B cell (primary cell): ENCODE measurements around the gene SLC40A1. TPM values are rescaled to one million over a fixed set of nuclear protein-coding genes. Genes with fewer than 3 reads are reported as not detected.

Experiments
- ATAC-seq: fragments of 200-7000 bp; cut with Tn5 transposase; one replicate; pipeline ENCODE4 v1.10.0; 2021; ENCODE audit warnings: low read depth, mild to moderate bottlenecking, moderate number of reproducible peaks, moderate library complexity
- CTCF ChIA-PET: fragments of 350-600 bp; sonication (Branson Sonifier 250); formaldehyde crosslinking; loops from one replicate; lab custom pipeline; 2021; ENCODE audit warnings: antibody characterized with exemption, inconsistent platforms; lab: Charles Lee
- POLR2A ChIA-PET: fragments of 350-600 bp; sonication (Branson Sonifier 250); formaldehyde crosslinking; loops from one replicate; lab custom pipeline; 2021; ENCODE audit warnings: antibody characterized with exemption; lab: Charles Lee
- DNase-seq: peaks from one replicate; pipeline ENCODE4 v3.0.0; 2013
- H2AFZ ChIP-seq: 2 replicates; pipeline ENCODE4 v1.6.1; 2012; ENCODE audit warnings: mild to moderate bottlenecking, low read depth, low read length; ENCODE audit not compliant: insufficient read depth, poor library complexity, severe bottlenecking
- H3K27ac ChIP-seq, 2 donors: 1 replicate in 1 of 2; 2 replicates in 1 of 2; pipeline ENCODE4 v1.5.1; 2012 to 2013; ENCODE audit warnings: low read length in 2 of 2, mild to moderate bottlenecking in 2 of 2, moderate library complexity in 1 of 2
- H3K27me3 ChIP-seq, 4 experiments: fragments of 200-600 bp in 1 of 4; sonication (generic) in 1 of 4; replicated peaks in 1 of 4; 1 replicate in 2 of 4; 2 replicates in 2 of 4; pipeline versions ENCODE4 v1.6.1 to v1.7.0; 2013 to 2016; ENCODE audit warnings: low read length in 3 of 4, mild to moderate bottlenecking in 2 of 4, mixed read lengths in 1 of 4, moderate library complexity in 1 of 4; ENCODE audit not compliant: insufficient read depth in 4 of 4, control insufficient read depth in 3 of 4; ENCODE audit errors: control extremely low read depth in 1 of 4
- H3K36me3 ChIP-seq, 2 experiments: replicated peaks in 1 of 2; 1 replicate in 1 of 2; 2 replicates in 1 of 2; pipeline versions ENCODE4 v1.6.1 to v1.7.1; 2013; ENCODE audit warnings: low read length in 1 of 2; ENCODE audit not compliant: insufficient read depth in 2 of 2, control insufficient read depth in 1 of 2; ENCODE audit errors: control extremely low read depth in 1 of 2, extremely low read depth in 1 of 2
- H3K4me1 ChIP-seq, 2 donors: fragments of 200-600 bp in 1 of 2; sonication (generic) in 1 of 2; 1 replicate in 1 of 2; 2 replicates in 1 of 2; pipeline versions ENCODE4 v1.5.1 to v1.6.1; 2013 to 2017; ENCODE audit warnings: low read length in 2 of 2; ENCODE audit not compliant: control insufficient read depth in 2 of 2, insufficient read depth in 2 of 2
- H3K4me2 ChIP-seq: replicated peaks from 2 replicates; pipeline ENCODE3; 2012; ENCODE audit warnings: mild to moderate bottlenecking, low read depth, low read length; ENCODE audit not compliant: poor library complexity, severe bottlenecking
- H3K4me3 ChIP-seq, 5 experiments: fragments of 200-600 bp in 1 of 5; sonication (generic) in 1 of 5; 1 replicate in 3 of 5; 2 replicates in 2 of 5; pipeline versions ENCODE4 v1.5.1 to v1.7.0; 2011 to 2016; ENCODE audit warnings: low read length in 4 of 5, mild to moderate bottlenecking in 4 of 5, low read depth in 2 of 5, control low read depth in 1 of 5, moderate library complexity in 1 of 5; ENCODE audit not compliant: insufficient read depth in 1 of 5; ENCODE audit errors: control extremely low read depth in 1 of 5, extremely low read depth in 1 of 5
- H3K79me2 ChIP-seq: fragments of 200-600 bp; sonication (generic); one replicate; pipeline ENCODE4 v1.6.0; 2016; ENCODE audit warnings: low read length; ENCODE audit not compliant: control insufficient read depth, insufficient read depth
- H3K9ac ChIP-seq: fragments of 200-600 bp; sonication (generic); 2 replicates; pipeline ENCODE4 v1.6.1; 2017; ENCODE audit warnings: mild to moderate bottlenecking, low read length, moderate library complexity
- H3K9me3 ChIP-seq, 3 donors: one replicate each; pipeline versions ENCODE4 v1.6.1 to v1.7.1; 2013; ENCODE audit warnings: low read length in 2 of 3; ENCODE audit not compliant: control insufficient read depth in 2 of 3, insufficient read depth in 1 of 3; ENCODE audit errors: control extremely low read depth in 1 of 3
- H4K20me1 ChIP-seq: 2 replicates; pipeline ENCODE4 v1.6.0; 2012; ENCODE audit warnings: mild to moderate bottlenecking, low read length; ENCODE audit not compliant: insufficient read depth, control insufficient read depth, poor library complexity, severe bottlenecking
- H3K27ac Mint-ChIP-seq: one replicate; pipeline ENCODE4 v1.8.0; 2021; ENCODE audit warnings: mixed read lengths
- H3K27me3 Mint-ChIP-seq: one replicate; pipeline ENCODE4 v1.8.0; 2021; ENCODE audit warnings: mixed read lengths
- H3K4me1 Mint-ChIP-seq: one replicate; pipeline ENCODE4 v1.8.0; 2021; ENCODE audit warnings: mixed read lengths
- H3K4me3 Mint-ChIP-seq: one replicate; pipeline ENCODE4 v1.8.0; 2021; ENCODE audit warnings: mixed read lengths
- H3K9me3 Mint-ChIP-seq: one replicate; pipeline ENCODE4 v1.8.0; 2022; ENCODE audit warnings: mixed read lengths; ENCODE audit not compliant: insufficient read depth
- CTCF ChIP-seq: fragments of 200-600 bp; IDR thresholded peaks from one replicate; pipeline ENCODE4 v1.8.0; 2022; ENCODE audit warnings: antibody characterized with exemption, mild to moderate bottlenecking
- EZH2 ChIP-seq: IDR thresholded peaks from 2 replicates; pipeline ENCODE4 v1.6.1; 2012; ENCODE audit warnings: borderline replicate concordance, low read depth, mild to moderate bottlenecking, moderate library complexity, low read length; ENCODE audit not compliant: insufficient read depth, poor library complexity, severe bottlenecking
- WGBS: methylation state at CpG from one replicate; pipeline ENCODE4 v1.1.5; 2013; ENCODE audit warnings: missing lambda C conversion rate; ENCODE audit not compliant: insufficient coverage; 5-methylcytosine and 5-hydroxymethylcytosine counted together
- intact Hi-C: fragments of 100-400 bp; cut with micrococcal nuclease; formaldehyde crosslinking; loops from one replicate; pipeline ENCODE4 v1.10.0; 2022
- polyA minus RNA-seq: library from RNA; depleted of rRNA, polyadenylated mRNA; stranded (reverse); fragments of >200 nt; gene quantifications from 2 replicates; pipeline ENCODE4 v1.2.3, GENCODE V29; 2012
- polyA plus RNA-seq: library from polyadenylated mRNA; depleted of rRNA; stranded (reverse); fragments of >200 nt; gene quantifications from 2 replicates; pipeline ENCODE4 v1.2.3, GENCODE V29; 2012
- total RNA-seq, 2 donors: library from RNA; stranded (reverse); fragments of 120-200 nt in 1 of 2; gene quantifications; 1 replicate in 1 of 2; 2 replicates in 1 of 2; pipeline versions ENCODE4 v1.2.3 to v1.2.4, GENCODE V29; 2013 to 2022

Gene SLC40A1, protein sequence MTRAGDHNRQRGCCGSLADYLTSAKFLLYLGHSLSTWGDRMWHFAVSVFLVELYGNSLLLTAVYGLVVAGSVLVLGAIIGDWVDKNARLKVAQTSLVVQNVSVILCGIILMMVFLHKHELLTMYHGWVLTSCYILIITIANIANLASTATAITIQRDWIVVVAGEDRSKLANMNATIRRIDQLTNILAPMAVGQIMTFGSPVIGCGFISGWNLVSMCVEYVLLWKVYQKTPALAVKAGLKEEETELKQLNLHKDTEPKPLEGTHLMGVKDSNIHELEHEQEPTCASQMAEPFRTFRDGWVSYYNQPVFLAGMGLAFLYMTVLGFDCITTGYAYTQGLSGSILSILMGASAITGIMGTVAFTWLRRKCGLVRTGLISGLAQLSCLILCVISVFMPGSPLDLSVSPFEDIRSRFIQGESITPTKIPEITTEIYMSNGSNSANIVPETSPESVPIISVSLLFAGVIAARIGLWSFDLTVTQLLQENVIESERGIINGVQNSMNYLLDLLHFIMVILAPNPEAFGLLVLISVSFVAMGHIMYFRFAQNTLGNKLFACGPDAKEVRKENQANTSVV
- total RNA-seq (0.39 and 0.44 TPM in 2 replicates), polyA plus RNA-seq (0.07 and 0.20 TPM in 2 replicates), polyA minus RNA-seq (1.5 and 4.4 TPM in 2 replicates)
- total RNA-seq (2013) = 14.9 TPM

- Histone ChIP-seq H3K79me2 (no peaks in the 10 kb centered on the region), H3K4me2 (peak within 1 kb of the TSS; percentile 80), H4K20me1 (no peaks in the 10 kb centered on the region), H3K9ac (peak within 1 kb of the TSS; percentile 42), H3K9me3 (no peaks in the 10 kb centered on the region), H3K4me3 (peak within 1 kb of the TSS; percentile 27 to 61 (median 48)), H3K27me3 (peaks cover 0 to 26% (median 22%) of the 10 kb centered on the region in 4 experiments), H3K27ac (no peak within 1 kb of the TSS), H2AFZ (peak within 1 kb of the TSS; percentile 78), H3K4me1 (peaks cover 12 to 15% of the 10 kb centered on the region in 2 donors), H3K36me3 (no peaks in the 10 kb centered on the region)
- no peaks in the 10 kb centered on the region for H3K9me3 Mint-ChIP-seq
- peaks cover 18% of the 10 kb centered on the region for H3K4me1 Mint-ChIP-seq
- peak; percentile 36 for DNase-seq
- no peak within 1 kb of the TSS for H3K27ac Mint-ChIP-seq
- H3K27me3 Mint-ChIP-seq = peaks cover 53% of the 10 kb centered on the region
- H3K4me3 Mint-ChIP-seq = peak within 1 kb of the TSS; percentile 78
- TF ChIP-seq CTCF = no peak
- no peak for TF ChIP-seq EZH2
- 1% methylated on average over 68 of the region's 78 CpGs for WGBS
- peak; percentile 93 for ATAC-seq
- POLR2A ChIA-PET = no interaction called here
- CTCF ChIA-PET = no interaction called here
- intact Hi-C loops = no loop called here
These were observed at the start of gene SLC40A1 for GRCh38 chr2:189580658-189581353. Gene SLC40A1, minus strand, starts transcription at chr2:189580786. Its CDS starts 326 bp downstream, at chr2:189580460.
